Measurements from ENCODE around the gene PGP.

Gene PGP

GRCh38 chr16:2176047-2176446 lies 38.6 kb downstream of the PGP start:
- Histone ChIP-seq H3K9ac (ENCODE audit: low read length) (no peak overlapping the region), H3K4ac (ENCODE audit: low read depth, low read length) (no peak overlapping the region), H4K5ac (ENCODE audit: low read length) (no peak overlapping the region), H3K4me3 (ENCODE audit: low read length) (no peak overlapping the region), H3K56ac (ENCODE audit: low read length) (no peak overlapping the region), H3K27me3 (ENCODE audit: insufficient read depth, low read length, poor library complexity) (no peaks in the 10 kb centered on the region), H3K4me1 (ENCODE audit: control insufficient read depth, low read depth, low read length) (no peaks in the 10 kb centered on the region), H2AK5ac (ENCODE audit: low read length) (no peak overlapping the region), H2BK15ac (replicated peaks; ENCODE audit: low read depth) (no peak overlapping the region), H3K36me3 (ENCODE audit: control insufficient read depth, insufficient read depth, low read length) (peaks cover 20% of the 10 kb centered on the region), H3K18ac (ENCODE audit: low read length) (no peak overlapping the region), H4K8ac (ENCODE audit: low read depth, low read length) (no peak overlapping the region), H3K23ac (ENCODE audit: low read length) (no peak overlapping the region), H3K4me2 (ENCODE audit: low read length) (no peak overlapping the region), H3K79me1 (ENCODE audit: low read length) (no peaks in the 10 kb centered on the region), H3K79me2 (ENCODE audit: control insufficient read depth, insufficient read depth, low read length) (no peaks in the 10 kb centered on the region), H3K27ac (ENCODE audit: low read depth, low read length) (no peak overlapping the region), H2BK120ac (ENCODE audit: low read depth, low read length) (no peak overlapping the region), H2BK5ac (ENCODE audit: low read length) (no peak overlapping the region)
- DNase-seq = no peak
- no CpG with 5 or more reads among the region's 23 CpGs for WGBS (ENCODE audit: extremely low coverage, insufficient coverage, low lambda C conversion rate)

- Histone ChIP-seq H3K9ac (ENCODE audit: low read length) (no peak overlapping the region), H2BK15ac (replicated peaks; ENCODE audit: low read depth) (no peak overlapping the region), H3K4ac (ENCODE audit: low read depth, low read length) (no peak overlapping the region), H3K27me3 (ENCODE audit: insufficient read depth, low read length, poor library complexity) (no peaks in the 10 kb centered on the region), H3K4me1 (ENCODE audit: control insufficient read depth, low read depth, low read length) (no peaks in the 10 kb centered on the region), H3K27ac (ENCODE audit: low read depth, low read length) (no peak overlapping the region), H2BK5ac (ENCODE audit: low read length) (no peak overlapping the region), H3K23ac (ENCODE audit: low read length) (no peak overlapping the region), H3K4me2 (ENCODE audit: low read length) (no peak overlapping the region), H3K36me3 (ENCODE audit: control insufficient read depth, insufficient read depth, low read length) (peaks cover 20% of the 10 kb centered on the region), H3K4me3 (ENCODE audit: low read length) (no peak overlapping the region), H3K79me2 (ENCODE audit: control insufficient read depth, insufficient read depth, low read length) (no peaks in the 10 kb centered on the region), H2AK5ac (ENCODE audit: low read length) (no peak overlapping the region), H4K5ac (ENCODE audit: low read length) (no peak overlapping the region), H4K8ac (ENCODE audit: low read depth, low read length) (no peak overlapping the region), H3K79me1 (ENCODE audit: low read length) (no peaks in the 10 kb centered on the region), H2BK120ac (ENCODE audit: low read depth, low read length) (no peak overlapping the region), H3K56ac (ENCODE audit: low read length) (no peak overlapping the region), H3K18ac (ENCODE audit: low read length) (no peak overlapping the region)
- DNase-seq = no peak
- no CpG with 5 or more reads among the region's 10 CpGs for WGBS (ENCODE audit: extremely low coverage, insufficient coverage, low lambda C conversion rate)
Observed at GRCh38 chr16:2175454-2175853, 39.2 kb downstream of the PGP start.

GRCh38 chr16:2174396-2175131 lies 40.1 kb downstream of the PGP start:
- no CpG with 5 or more reads among the region's 21 CpGs for WGBS (ENCODE audit: extremely low coverage, insufficient coverage, low lambda C conversion rate)
- peaks cover 20% of the 10 kb centered on the region for H3K36me3 ChIP-seq (ENCODE audit: control insufficient read depth, insufficient read depth, low read length)

GRCh38 chr16:2173916-2174315 lies 40.7 kb downstream of the PGP start:
- Histone ChIP-seq H2AK5ac (ENCODE audit: low read length) (no peak overlapping the region), H2BK15ac (replicated peaks; ENCODE audit: low read depth) (no peak overlapping the region), H3K9ac (ENCODE audit: low read length) (no peak overlapping the region), H3K18ac (ENCODE audit: low read length) (no peak overlapping the region), H3K23ac (ENCODE audit: low read length) (no peak overlapping the region), H3K36me3 (ENCODE audit: control insufficient read depth, insufficient read depth, low read length) (peaks cover 20% of the 10 kb centered on the region), H2BK120ac (ENCODE audit: low read depth, low read length) (no peak overlapping the region), H3K56ac (ENCODE audit: low read length) (no peak overlapping the region), H4K5ac (ENCODE audit: low read length) (no peak overlapping the region), H2BK5ac (ENCODE audit: low read length) (no peak overlapping the region), H3K4ac (ENCODE audit: low read depth, low read length) (no peak overlapping the region), H3K4me2 (ENCODE audit: low read length) (no peak overlapping the region), H3K27me3 (ENCODE audit: insufficient read depth, low read length, poor library complexity) (no peaks in the 10 kb centered on the region), H4K8ac (ENCODE audit: low read depth, low read length) (no peak overlapping the region), H3K79me2 (ENCODE audit: control insufficient read depth, insufficient read depth, low read length) (no peaks in the 10 kb centered on the region), H3K79me1 (ENCODE audit: low read length) (no peaks in the 10 kb centered on the region), H3K4me1 (ENCODE audit: control insufficient read depth, low read depth, low read length) (no peaks in the 10 kb centered on the region), H3K27ac (ENCODE audit: low read depth, low read length) (no peak overlapping the region), H3K4me3 (ENCODE audit: low read length) (no peak overlapping the region)
- WGBS (ENCODE audit: extremely low coverage, insufficient coverage, low lambda C conversion rate) = no CpG with 5 or more reads among the region's 4 CpGs
- no peak for DNase-seq

More at GRCh38 chr16:2174396-2175131, 40.1 kb downstream of the PGP start:
- no peak overlapping the region for H3K4ac ChIP-seq (ENCODE audit: low read depth, low read length)
- H3K79me2 ChIP-seq (ENCODE audit: control insufficient read depth, insufficient read depth, low read length) = no peaks in the 10 kb centered on the region
- H3K56ac ChIP-seq (ENCODE audit: low read length) = no peak overlapping the region
- no peak for DNase-seq
- H3K4me2 ChIP-seq (ENCODE audit: low read length) = no peak overlapping the region
- no peak overlapping the region for H2AK5ac ChIP-seq (ENCODE audit: low read length)
- H3K9ac ChIP-seq (ENCODE audit: low read length) = no peak overlapping the region
- no peak overlapping the region for H2BK15ac ChIP-seq (replicated peaks; ENCODE audit: low read depth)
- H3K27me3 ChIP-seq (ENCODE audit: insufficient read depth, low read length, poor library complexity) = no peaks in the 10 kb centered on the region
- no peak overlapping the region for H3K27ac ChIP-seq (ENCODE audit: low read depth, low read length)
- no peaks in the 10 kb centered on the region for H3K79me1 ChIP-seq (ENCODE audit: low read length)
- no peak overlapping the region for H3K18ac ChIP-seq (ENCODE audit: low read length)
- no peak overlapping the region for H4K5ac ChIP-seq (ENCODE audit: low read length)
- H3K23ac ChIP-seq (ENCODE audit: low read length) = no peak overlapping the region
- H3K4me3 ChIP-seq (ENCODE audit: low read length) = no peak overlapping the region
- H3K4me1 ChIP-seq (ENCODE audit: control insufficient read depth, low read depth, low read length) = no peaks in the 10 kb centered on the region
- no peak overlapping the region for H4K8ac ChIP-seq (ENCODE audit: low read depth, low read length)
- no peak overlapping the region for H2BK5ac ChIP-seq (ENCODE audit: low read length)
- H2BK120ac ChIP-seq (ENCODE audit: low read depth, low read length) = no peak overlapping the region

- Histone ChIP-seq H2BK15ac (replicated peaks; ENCODE audit: low read depth) (no peak overlapping the region), H3K23ac (ENCODE audit: low read length) (no peak overlapping the region), H3K4ac (ENCODE audit: low read depth, low read length) (no peak overlapping the region), H3K4me1 (ENCODE audit: control insufficient read depth, low read depth, low read length) (no peaks in the 10 kb centered on the region), H3K4me2 (ENCODE audit: low read length) (no peak overlapping the region), H2BK120ac (ENCODE audit: low read depth, low read length) (no peak overlapping the region), H3K79me1 (ENCODE audit: low read length) (no peaks in the 10 kb centered on the region), H3K27me3 (ENCODE audit: insufficient read depth, low read length, poor library complexity) (no peaks in the 10 kb centered on the region), H2BK5ac (ENCODE audit: low read length) (no peak overlapping the region), H4K5ac (ENCODE audit: low read length) (no peak overlapping the region), H3K36me3 (ENCODE audit: control insufficient read depth, insufficient read depth, low read length) (peaks cover 20% of the 10 kb centered on the region), H2AK5ac (ENCODE audit: low read length) (no peak overlapping the region), H3K27ac (ENCODE audit: low read depth, low read length) (no peak overlapping the region), H3K9ac (ENCODE audit: low read length) (no peak overlapping the region), H3K79me2 (ENCODE audit: control insufficient read depth, insufficient read depth, low read length) (no peaks in the 10 kb centered on the region), H4K8ac (ENCODE audit: low read depth, low read length) (no peak overlapping the region), H3K4me3 (ENCODE audit: low read length) (no peak overlapping the region), H3K18ac (ENCODE audit: low read length) (no peak overlapping the region), H3K56ac (ENCODE audit: low read length) (no peak overlapping the region)
- DNase-seq = no peak
- WGBS (ENCODE audit: extremely low coverage, insufficient coverage, low lambda C conversion rate) = no CpG with 5 or more reads among the region's 14 CpGs
Observed at GRCh38 chr16:2173366-2173765, 41.3 kb downstream of the PGP start.
